Endothelial cell (in vitro differentiated cells): ENCODE measurements around the gene ABCD3. TPM values are rescaled to one million over a fixed set of nuclear protein-coding genes. Genes with fewer than 3 reads are reported as not detected.
A peak's percentile ranks its signal among the peaks of the same experiment; 100 is the strongest.

Source experiments
- DNase-seq: peaks from one replicate; pipeline ENCODE4 v3.0.0; 2021; ENCODE audit warnings: low spot score
- H3K27ac Mint-ChIP-seq: one replicate; pipeline ENCODE4 v1.8.0; 2021; ENCODE audit warnings: mixed read lengths, inconsistent platforms; ENCODE audit not compliant: unreplicated experiment
- H3K27me3 Mint-ChIP-seq: one replicate; pipeline ENCODE4 v1.8.0; 2021; ENCODE audit warnings: mild to moderate bottlenecking, moderate library complexity, mixed read lengths, inconsistent platforms; ENCODE audit not compliant: unreplicated experiment
- H3K36me3 Mint-ChIP-seq: one replicate; pipeline ENCODE4 v1.8.0; 2021; ENCODE audit warnings: mild to moderate bottlenecking, low read depth, mixed read lengths, inconsistent platforms; ENCODE audit not compliant: unreplicated experiment
- H3K4me1 Mint-ChIP-seq: one replicate; pipeline ENCODE4 v1.8.0; 2021; ENCODE audit warnings: mild to moderate bottlenecking, mixed read lengths, inconsistent platforms; ENCODE audit not compliant: unreplicated experiment
- H3K4me3 Mint-ChIP-seq: one replicate; pipeline ENCODE4 v1.8.0; 2021; ENCODE audit warnings: mild to moderate bottlenecking, mixed read lengths, inconsistent platforms; ENCODE audit not compliant: unreplicated experiment
- H3K9me3 Mint-ChIP-seq: one replicate; pipeline ENCODE4 v1.8.0; 2021; ENCODE audit warnings: mixed read lengths, inconsistent platforms; ENCODE audit not compliant: unreplicated experiment
- CTCF ChIP-seq: fragments of 200-600 bp; sonication (generic); IDR thresholded peaks from one replicate; pipeline ENCODE4 v1.5.0; 2021; ENCODE audit warnings: antibody characterized with exemption; ENCODE audit not compliant: unreplicated experiment
- total RNA-seq: library from RNA; stranded (reverse); fragmentation: NEBNext Ultra II Directional; extraction: Animal tissue kit (Norgen Biotek cat#: 25700); gene quantifications from one replicate; pipeline ENCODE4 v1.2.1, GENCODE V29; 2021; ENCODE audit not compliant: unreplicated experiment

The ABCD3 gene
- total RNA-seq, 1 donor from 2014 or later: 59.6 TPM

GRCh38 chr1:94504601-94505000 lies 86.4 kb downstream of the ABCD3 start:
- peak overlapping the region; percentile 16 for H3K27ac Mint-ChIP-seq
- no peak overlapping the region for H3K4me3 Mint-ChIP-seq
- no peaks in the 10 kb centered on the region for H3K9me3 Mint-ChIP-seq
- H3K36me3 Mint-ChIP-seq: peaks cover 37% of the 10 kb centered on the region
- H3K27me3 Mint-ChIP-seq: no peaks in the 10 kb centered on the region
- no peak for DNase-seq
- H3K4me1 Mint-ChIP-seq: peaks cover 22% of the 10 kb centered on the region
- TF ChIP-seq CTCF: no peak

GRCh38 chr1:94512816-94513215 lies 94.6 kb downstream of the ABCD3 start:
- TF ChIP-seq CTCF: no peak
- Mint-ChIP-seq H3K4me3 (no peak overlapping the region), H3K4me1 (peaks cover 14% of the 10 kb centered on the region), H3K27me3 (no peaks in the 10 kb centered on the region), H3K36me3 (peaks cover 20% of the 10 kb centered on the region), H3K9me3 (no peaks in the 10 kb centered on the region), H3K27ac (no peak overlapping the region)
- DNase-seq: no peak

- H3K4me3 Mint-ChIP-seq: no peak overlapping the region
- no peaks in the 10 kb centered on the region for H3K27me3 Mint-ChIP-seq
- peaks cover 15% of the 10 kb centered on the region for H3K4me1 Mint-ChIP-seq
- no peak overlapping the region for H3K27ac Mint-ChIP-seq
- H3K36me3 Mint-ChIP-seq: peaks cover 17% of the 10 kb centered on the region
- H3K9me3 Mint-ChIP-seq: no peaks in the 10 kb centered on the region
- no peak for TF ChIP-seq CTCF
- peak; percentile 36 for DNase-seq
These were observed 96.0 kb downstream of the ABCD3 start for GRCh38 chr1:94514095-94514727.

- no peak overlapping the region for H3K27ac Mint-ChIP-seq
- H3K36me3 Mint-ChIP-seq: peaks cover 12% of the 10 kb centered on the region
- H3K27me3 Mint-ChIP-seq: no peaks in the 10 kb centered on the region
- peaks cover 17% of the 10 kb centered on the region for H3K4me1 Mint-ChIP-seq
- DNase-seq: no peak
- TF ChIP-seq CTCF: no peak
- no peak overlapping the region for H3K4me3 Mint-ChIP-seq
- H3K9me3 Mint-ChIP-seq: no peaks in the 10 kb centered on the region
These were observed 97.2 kb downstream of the ABCD3 start for GRCh38 chr1:94515296-94515947.

GRCh38 chr1:94519351-94519750 lies 101.2 kb downstream of the ABCD3 start:
- H3K27ac Mint-ChIP-seq: no peak overlapping the region

More at GRCh38 chr1:94519351-94519750, 101.2 kb downstream of the ABCD3 start:
- Mint-ChIP-seq H3K36me3 (no peaks in the 10 kb centered on the region), H3K9me3 (no peaks in the 10 kb centered on the region), H3K4me1 (peaks cover 30% of the 10 kb centered on the region), H3K4me3 (no peak overlapping the region), H3K27me3 (peaks cover 1% of the 10 kb centered on the region)
- TF ChIP-seq CTCF: no peak
- no peak for DNase-seq
